ENCODE data around the gene C7orf25. TPM values are rescaled to one million over a fixed set of nuclear protein-coding genes. Genes with fewer than 3 reads are reported as not detected.

Gene C7orf25
- total and polyA plus RNA-seq, 2 of the 13 experiments (the other 11 are each of a cell fraction or from before 2014, with no cell fraction given): 0.37 to 1.3 TPM

GRCh38 chr7:42913591-42913990 lies 1.7 kb upstream of the C7orf25 start:
- no peak overlapping the region for H2AFZ ChIP-seq (ENCODE audit: low read length)
- no peak overlapping the region for H3K27ac ChIP-seq (ENCODE audit: extremely low read length, insufficient read depth, low read length)
- DNase-seq (ENCODE audit: low spot score) (no peak), FAIRE-seq (no peak), ATAC-seq (no peak)
- BruUV-seq (replicated peaks): no TSS peak
- POLR2A ChIA-PET: interaction anchor here (1.7 kb wide), 1 partner anchor 18 kb away, joined by 4 read pairs; the partner anchor contains the start of genes MRPL32 and PSMA2
- H3K36me3 ChIP-seq (replicated peaks in 1 of 2; ENCODE audit: control insufficient read depth in 1 of 2, insufficient read depth in 2 of 2, low read length in 2 of 2): peaks cover 9 to 24% of the 10 kb centered on the region in 2 experiments; a peak in 4 of 5 replicates
- no peaks in the 10 kb centered on the region for H3K9me3 ChIP-seq (ENCODE audit: low read length)
- intact Hi-C loops (cut with micrococcal nuclease; ENCODE audit: unreplicated experiment): no loop called here
- H3K27me3 ChIP-seq (ENCODE audit: control insufficient read depth in 1 of 2, insufficient read depth in 2 of 2, low read length in 2 of 2): no peaks in the 10 kb centered on the region; a peak in 1 of 5 replicates
- no peak overlapping the region for H3K9ac ChIP-seq (ENCODE audit: insufficient read depth, low read depth, low read length)
- in situ Hi-C loops (cut with HindIII; ENCODE audit: extremely low pct_ligation_motif_present, low pct_unique_long_range_greater_than_20kb): no loop called here
- H3K4me1 ChIP-seq (ENCODE audit: insufficient read depth, low read length): peaks cover 34% of the 10 kb centered on the region
- no peaks in the 10 kb centered on the region for H4K20me1 ChIP-seq (ENCODE audit: insufficient read depth, low read length)
- 82% methylated on average over 2 of the region's 2 CpGs for WGBS (ENCODE audit: low lambda C conversion rate)
- no peak overlapping the region for H3K4me3 ChIP-seq (replicated peaks in 1 of 3; ENCODE audit: insufficient read depth in 1 of 3, low read depth in 2 of 3, low read length in 3 of 3)
- TF ChIP-seq ZFP1 (CRISPR knock-in tag; IDR thresholded peaks at IDR 0.05) (no peak), ARHGAP35 (CRISPR knock-in tag; IDR thresholded peaks at IDR 0.05; ENCODE audit: borderline replicate concordance) (no peak), ZBTB33 (CRISPR knock-in tag; IDR thresholded peaks at IDR 0.05) (no peak), STAT6 (CRISPR knock-in tag; IDR thresholded peaks at IDR 0.05; ENCODE audit: borderline replicate concordance) (no peak), ZNF704 (CRISPR knock-in tag; IDR thresholded peaks at IDR 0.05; ENCODE audit: borderline replicate concordance) (no peak), ZNF280D (CRISPR knock-in tag; IDR thresholded peaks at IDR 0.05) (no peak), ZNF501 (CRISPR knock-in tag; IDR thresholded peaks at IDR 0.05) (no peak)
- no peaks in the 10 kb centered on the region for H3K79me2 ChIP-seq (ENCODE audit: insufficient read depth, low read length)
- H3K4me2 ChIP-seq (ENCODE audit: low read depth, low read length): no peak overlapping the region
- CTCF ChIA-PET (ENCODE audit: low intra/inter-chr PET ratio, low total read pairs): no interaction called here
